Uterus (tissue), 2 donors: Measurements from ENCODE around the gene UBE2Q1.

Experiments used
- POLR2A ChIP-seq, 2 donors: fragments of 450-650 bp; IDR thresholded peaks; one replicate each; pipeline ENCODE4 v1.6.1; 2016; ENCODE audit warnings: antibody characterized with exemption in 2 of 2, mild to moderate bottlenecking in 1 of 2, moderate library complexity in 1 of 2
- TF ChIP-seq, protein P1 (sequence below), 4 experiments: fragments of 200-600 bp in 2 of 4; fragments of 450-650 bp in 2 of 4; sonication (generic) in 2 of 4; IDR thresholded peaks; one replicate each; pipeline ENCODE4 v1.5.1; 2016 to 2019; ENCODE audit warnings: antibody characterized with exemption in 4 of 4, mild to moderate bottlenecking in 2 of 4, moderate library complexity in 1 of 4

GRCh38 chr1:154607609-154608396 is 49.3 kb upstream of the UBE2Q1 start, which contains the start of gene ADAR:
- TF ChIP-seq POLR2A (IDR thresholded peaks at IDR 0.05): peak; percentile 41 to 61
- TF ChIP-seq, protein P1, sequence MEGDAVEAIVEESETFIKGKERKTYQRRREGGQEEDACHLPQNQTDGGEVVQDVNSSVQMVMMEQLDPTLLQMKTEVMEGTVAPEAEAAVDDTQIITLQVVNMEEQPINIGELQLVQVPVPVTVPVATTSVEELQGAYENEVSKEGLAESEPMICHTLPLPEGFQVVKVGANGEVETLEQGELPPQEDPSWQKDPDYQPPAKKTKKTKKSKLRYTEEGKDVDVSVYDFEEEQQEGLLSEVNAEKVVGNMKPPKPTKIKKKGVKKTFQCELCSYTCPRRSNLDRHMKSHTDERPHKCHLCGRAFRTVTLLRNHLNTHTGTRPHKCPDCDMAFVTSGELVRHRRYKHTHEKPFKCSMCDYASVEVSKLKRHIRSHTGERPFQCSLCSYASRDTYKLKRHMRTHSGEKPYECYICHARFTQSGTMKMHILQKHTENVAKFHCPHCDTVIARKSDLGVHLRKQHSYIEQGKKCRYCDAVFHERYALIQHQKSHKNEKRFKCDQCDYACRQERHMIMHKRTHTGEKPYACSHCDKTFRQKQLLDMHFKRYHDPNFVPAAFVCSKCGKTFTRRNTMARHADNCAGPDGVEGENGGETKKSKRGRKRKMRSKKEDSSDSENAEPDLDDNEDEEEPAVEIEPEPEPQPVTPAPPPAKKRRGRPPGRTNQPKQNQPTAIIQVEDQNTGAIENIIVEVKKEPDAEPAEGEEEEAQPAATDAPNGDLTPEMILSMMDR (IDR thresholded peaks at IDR 0.05): no peak
